H1 (cell line): ENCODE measurements around the gene CCL4. TPM values are rescaled to one million over a fixed set of nuclear protein-coding genes. Genes with fewer than 3 reads are reported as not detected.
A peak's percentile ranks its signal among the peaks of the same experiment; 100 is the strongest.

Source experiments
- CTCF ChIA-PET: fragments of 300-600 bp; sonication (Branson Sonifier 250); formaldehyde crosslinking; loops from one replicate; lab custom pipeline; 2021; ENCODE audit not compliant: partially characterized antibody; lab: Charles Lee
- POLR2A ChIA-PET: fragments of 300-600 bp; sonication (Branson Sonifier 250); formaldehyde crosslinking; loops from one replicate; lab custom pipeline; 2021; ENCODE audit warnings: inconsistent platforms; ENCODE audit not compliant: partially characterized antibody; lab: Charles Lee
- DNase-seq, 2 experiments: peaks; one replicate each; pipeline versions ENCODE4 v3.0.0 to v3.0.0-alpha.2; 2010 to 2022; ENCODE audit warnings: low spot score in 2 of 2, low read depth in 1 of 2, mixed read lengths in 1 of 2
- FAIRE-seq: peaks from 2 replicates; lab custom pipeline; 2011; peaks lifted over from hg19 to GRCh38; lab: Jason Lieb, UNC
- H2AFZ ChIP-seq: 2 replicates; pipeline ENCODE4 v1.8.1; 2012; ENCODE audit warnings: low read length, inconsistent platforms
- H2AK5ac ChIP-seq: 2 replicates; pipeline ENCODE4 v1.6.1; 2013; ENCODE audit warnings: low read depth, low read length
- H2BK120ac ChIP-seq: replicated peaks from 2 replicates; pipeline ENCODE3; 2013; ENCODE audit warnings: low read depth, low read length, inconsistent platforms
- H2BK12ac ChIP-seq: 2 replicates; pipeline ENCODE4 v1.6.1; 2013; ENCODE audit warnings: low read depth, low read length
- H2BK15ac ChIP-seq: 2 replicates; pipeline ENCODE4 v1.6.1; 2013; ENCODE audit warnings: low read length
- H2BK20ac ChIP-seq: 2 replicates; pipeline ENCODE4 v1.6.1; 2013; ENCODE audit warnings: low read length
- H2BK5ac ChIP-seq: 2 replicates; pipeline ENCODE4 v1.6.1; 2013; ENCODE audit warnings: low read depth, low read length
- H3K14ac ChIP-seq: 2 replicates; pipeline ENCODE4 v1.6.1; 2013; ENCODE audit warnings: inconsistent platforms; ENCODE audit not compliant: insufficient read length
- H3K18ac ChIP-seq: 2 replicates; pipeline ENCODE4 v1.6.1; 2013; ENCODE audit warnings: low read length; ENCODE audit errors: extremely low read depth
- H3K23ac ChIP-seq: 2 replicates; pipeline ENCODE4 v1.6.1; 2013; ENCODE audit warnings: inconsistent platforms; ENCODE audit not compliant: insufficient read length
- H3K23me2 ChIP-seq: 2 replicates; pipeline ENCODE4 v1.6.1; 2013; ENCODE audit warnings: low read depth, low read length
- H3K27ac ChIP-seq: 2 replicates; pipeline ENCODE4 v1.6.1; 2011; ENCODE audit warnings: low read depth, low read length, inconsistent platforms
- H3K27me3 ChIP-seq, 4 experiments: replicated peaks in 1 of 4; 1 replicate in 1 of 4; 2 replicates in 3 of 4; pipeline versions ENCODE4 v1.6.1 to v1.8.1; 2011 to 2013; ENCODE audit warnings: low read length in 3 of 4, mild to moderate bottlenecking in 3 of 4, inconsistent platforms in 2 of 4, mixed read lengths in 2 of 4, moderate library complexity in 1 of 4; ENCODE audit not compliant: control insufficient read depth in 3 of 4, insufficient read depth in 3 of 4; ENCODE audit errors: extremely low read depth in 1 of 4
- H3K36me3 ChIP-seq, 4 experiments: 2 replicates each; pipeline versions ENCODE4 v1.6.1 to v1.8.1; 2011 to 2013; ENCODE audit warnings: mild to moderate bottlenecking in 4 of 4, low read length in 3 of 4, moderate library complexity in 2 of 4, control low read depth in 1 of 4, inconsistent platforms in 1 of 4; ENCODE audit not compliant: insufficient read depth in 4 of 4, control insufficient read depth in 2 of 4
- H3K4ac ChIP-seq: replicated peaks from 2 replicates; pipeline ENCODE3; 2013; ENCODE audit warnings: low read length, low read depth, mixed read lengths, inconsistent platforms; ENCODE audit not compliant: insufficient read length
- H3K4me1 ChIP-seq, 4 experiments: replicated peaks in 1 of 4; 1 replicate in 1 of 4; 2 replicates in 3 of 4; pipeline versions ENCODE4 v1.6.1 to v1.8.1; 2011 to 2013; ENCODE audit warnings: low read length in 3 of 4, inconsistent platforms in 2 of 4, mixed read lengths in 1 of 4; ENCODE audit not compliant: insufficient read depth in 4 of 4, control insufficient read depth in 3 of 4
- H3K4me2 ChIP-seq, 2 experiments: 2 replicates each; pipeline versions ENCODE4 v1.6.1 to v1.8.1; 2011 to 2013; ENCODE audit warnings: low read depth in 2 of 2, low read length in 2 of 2, control low read depth in 1 of 2, inconsistent platforms in 1 of 2, mild to moderate bottlenecking in 1 of 2; ENCODE audit not compliant: insufficient read depth in 1 of 2
- H3K4me3 ChIP-seq, 4 experiments: fragments of 200-600, 300-600 bp in 1 of 4; sonication (generic), shearing (Covaris generic), sonication (Bioruptor Twin) in 1 of 4; 2 replicates each; pipeline versions ENCODE4 v1.5.1 to v1.8.1; 2011 to 2016; ENCODE audit warnings: low read length in 4 of 4, low read depth in 3 of 4, control low read depth in 2 of 4, inconsistent platforms in 2 of 4, mild to moderate bottlenecking in 2 of 4, mixed read lengths in 1 of 4, moderate library complexity in 1 of 4; ENCODE audit not compliant: insufficient read depth in 2 of 4; ENCODE audit errors: extremely low read depth in 1 of 4
- H3K56ac ChIP-seq: replicated peaks from 2 replicates; pipeline ENCODE3; 2013; ENCODE audit warnings: low read depth, mild to moderate bottlenecking, mixed read lengths, low read length, inconsistent platforms; ENCODE audit not compliant: insufficient read length
- H3K79me1 ChIP-seq: 2 replicates; pipeline ENCODE4 v1.6.1; 2013; ENCODE audit warnings: low read depth, low read length, control low read depth
- H3K79me2 ChIP-seq, 2 experiments: 2 replicates each; pipeline versions ENCODE4 v1.6.1 to v1.8.1; 2012 to 2013; ENCODE audit warnings: low read length in 2 of 2, mild to moderate bottlenecking in 2 of 2, inconsistent platforms in 1 of 2; ENCODE audit not compliant: insufficient read depth in 2 of 2, control insufficient read depth in 1 of 2
- H3K9ac ChIP-seq, 4 experiments: replicated peaks in 1 of 4; 1 replicate in 1 of 4; 2 replicates in 3 of 4; pipeline versions ENCODE4 v1.6.1 to v1.8.1; 2011 to 2013; ENCODE audit warnings: low read depth in 3 of 4, low read length in 3 of 4, control low read depth in 2 of 4, mild to moderate bottlenecking in 2 of 4, moderate library complexity in 2 of 4, inconsistent platforms in 1 of 4; ENCODE audit errors: extremely low read depth in 1 of 4
- H3K9me3 ChIP-seq, 2 experiments: 2 replicates each; pipeline versions ENCODE4 v1.6.1 to v1.8.1; 2012 to 2013; ENCODE audit warnings: mild to moderate bottlenecking in 2 of 2, moderate library complexity in 2 of 2, control low read depth in 1 of 2, inconsistent platforms in 1 of 2, low read depth in 1 of 2, low read length in 1 of 2, mixed read lengths in 1 of 2; ENCODE audit not compliant: insufficient read depth in 2 of 2
- H4K20me1 ChIP-seq, 2 experiments: replicated peaks in 1 of 2; 2 replicates each; pipeline versions ENCODE3 to v1.8.1; 2011 to 2013; ENCODE audit warnings: inconsistent platforms in 2 of 2, low read length in 2 of 2, mild to moderate bottlenecking in 1 of 2; ENCODE audit not compliant: insufficient read depth in 2 of 2, control insufficient read depth in 1 of 2
- H4K5ac ChIP-seq: 2 replicates; pipeline ENCODE4 v1.6.1; 2013; ENCODE audit warnings: low read length, low read depth, mixed read lengths, inconsistent platforms; ENCODE audit not compliant: insufficient read length
- H4K8ac ChIP-seq: 2 replicates; pipeline ENCODE4 v1.8.0; 2013; ENCODE audit warnings: mild to moderate bottlenecking, moderate library complexity, low read length, inconsistent platforms; ENCODE audit not compliant: insufficient read depth; ENCODE audit errors: extremely low read depth
- H4K91ac ChIP-seq: replicated peaks from 2 replicates; pipeline ENCODE3; 2013; ENCODE audit warnings: low read length, mixed read lengths, inconsistent platforms; ENCODE audit not compliant: insufficient read length
- BACH1 ChIP-seq: IDR thresholded peaks from 2 replicates; pipeline ENCODE4 v1.6.1; 2012; ENCODE audit warnings: low read length, improper control_type of control experiment
- NRF1 ChIP-seq: IDR thresholded peaks from 2 replicates; pipeline ENCODE4 v1.6.1; 2011; ENCODE audit warnings: mild to moderate bottlenecking, low read depth, low read length, improper control_type of control experiment
- RAD21 ChIP-seq, 2 experiments: IDR thresholded peaks in 1 of 2; conservative IDR thresholded peaks in 1 of 2; 2 replicates each; pipeline ENCODE4 v1.6.1; 2011; ENCODE audit warnings: low read depth in 2 of 2, low read length in 2 of 2, improper control_type of control experiment in 1 of 2, inconsistent platforms in 1 of 2, mild to moderate bottlenecking in 1 of 2, moderate library complexity in 1 of 2
- TCF12 ChIP-seq: IDR thresholded peaks from 2 replicates; pipeline ENCODE4 v1.6.1; 2011; ENCODE audit warnings: low read depth, mild to moderate bottlenecking, low read length
- WGBS, 2 experiments: shearing (Covaris generic) in 1 of 2; methylation state at CpG; one replicate each; pipeline versions ENCODE4 v1.1.6 to v1.1.7; 2013 to 2015; ENCODE audit warnings: low lambda C conversion rate in 2 of 2, mixed read lengths in 2 of 2, inconsistent platforms in 1 of 2, low coverage in 1 of 2, missing lambda C conversion rate in 1 of 2; ENCODE audit not compliant: insufficient replicate concordance in 2 of 2, insufficient coverage in 1 of 2, insufficient read length in 1 of 2; ENCODE audit errors: extremely low coverage in 1 of 2, missing lambda C conversion rate in 1 of 2; 5-methylcytosine and 5-hydroxymethylcytosine counted together
- polyA plus RNA-seq, 7 experiments: library from polyadenylated mRNA; depleted of rRNA in 3 of 7; stranded (reverse) in 5 of 7; unstranded in 2 of 7; fragments of >200 nt in 5 of 7; fragments of 200-250 nt in 2 of 7; gene quantifications; 1 replicate in 5 of 7; 2 replicates in 1 of 7; 4 replicates in 1 of 7; pipeline versions ENCODE4 v1.2.1 to v1.2.3, GENCODE V29; 2011 to 2013; ENCODE audit warnings: missing spikeins in 2 of 7, mixed read lengths in 2 of 7
- total RNA-seq: library from RNA; stranded (reverse); fragmentation: NEBNext Ultra II Directional; extraction: Animal tissue kit (Norgen Biotek cat#: 25700); gene quantifications from 2 replicates; pipeline ENCODE4 v1.2.1, GENCODE V29; 2021
- TF ChIP-seq, protein P1 (sequence below), 3 experiments: IDR thresholded peaks; 1 replicate in 2 of 3; 2 replicates in 1 of 3; pipeline versions ENCODE4 v1.5.1 to v1.6.1; 2011; ENCODE audit warnings: low read length in 3 of 3, mild to moderate bottlenecking in 3 of 3, inconsistent platforms in 2 of 3, low read depth in 1 of 3, moderate library complexity in 1 of 3; ENCODE audit not compliant: insufficient read depth in 1 of 3; ENCODE audit errors: control extremely low read depth in 1 of 3

Gene CCL4
- total and polyA plus RNA-seq, 2 of the 8 experiments (the other 6 are each of a cell fraction or from before 2014, with no cell fraction given): not detected

DNA sequence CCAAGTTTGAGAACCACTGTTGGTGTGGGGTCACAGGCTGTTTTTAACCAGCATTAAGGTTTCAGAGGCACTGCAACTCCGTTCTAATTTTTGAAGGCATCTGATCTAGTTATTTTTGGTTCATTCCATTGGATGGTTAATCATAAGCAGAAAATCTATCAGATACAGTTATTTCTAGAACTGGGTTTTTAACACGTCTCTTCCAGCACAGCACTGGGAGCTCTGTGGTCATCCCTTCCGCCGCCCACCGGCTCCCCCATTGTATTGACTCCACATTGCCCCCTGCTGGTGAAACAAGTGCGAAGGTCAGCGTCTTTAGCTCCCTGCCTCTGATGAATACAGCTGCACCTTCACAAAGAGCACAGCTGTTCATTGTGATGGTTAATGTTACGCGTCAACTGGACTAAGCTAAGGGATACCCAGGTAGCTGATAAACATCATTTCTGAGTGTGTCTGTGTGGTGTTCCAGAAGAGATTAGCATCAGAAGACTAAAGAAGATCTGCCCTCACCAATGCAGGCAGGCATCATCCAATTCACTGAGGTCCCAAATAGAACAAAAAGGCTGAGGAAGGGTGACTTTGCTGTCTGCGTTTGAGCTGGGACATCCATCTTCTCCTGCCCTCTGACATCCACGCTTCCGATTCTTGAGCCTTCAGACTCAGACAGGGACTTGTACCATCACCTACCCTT lies 31.1 kb upstream of the CCL4 start:
- Histone ChIP-seq H3K36me3 (no peaks in the 10 kb centered on the region), H4K91ac (no peak overlapping the region), H2AK5ac (no peak overlapping the region), H3K79me2 (no peaks in the 10 kb centered on the region), H3K9ac (no peak overlapping the region), H4K8ac (no peak overlapping the region), H2BK120ac (no peak overlapping the region), H2BK12ac (no peak overlapping the region), H3K27ac (no peak overlapping the region), H3K23ac (no peak overlapping the region), H3K4me3 (no peak overlapping the region), H3K4me2 (no peak overlapping the region), H3K23me2 (no peaks in the 10 kb centered on the region), H3K18ac (no peak overlapping the region), H3K4me1 (no peaks in the 10 kb centered on the region), H3K9me3 (no peaks in the 10 kb centered on the region), H3K4ac (no peak overlapping the region), H4K20me1 (no peaks in the 10 kb centered on the region), H2BK5ac (no peak overlapping the region), H2BK15ac (no peak overlapping the region), H2BK20ac (no peak overlapping the region), H3K79me1 (no peaks in the 10 kb centered on the region), H3K27me3 (no peaks in the 10 kb centered on the region), H3K56ac (no peak overlapping the region), H4K5ac (no peak overlapping the region), H3K14ac (no peak overlapping the region), H2AFZ (no peak overlapping the region)
- DNase-seq: peak; percentile 27 to 88
- ChIA-PET POLR2A (no interaction called here), CTCF (interaction anchor here (0.8 to 5.2 kb wide), 20 partner anchors 9 to 232 kb away, joined by 3 to 33 read pairs (median 4); partner anchors contain the start of genes CCL15, CCL16 and CCL18)
- no peak for FAIRE-seq
- 0 out of 2 replicates have a peak, but pooled peaks have one; percentile 31 for TF ChIP-seq TCF12
- TF ChIP-seq, protein P1, sequence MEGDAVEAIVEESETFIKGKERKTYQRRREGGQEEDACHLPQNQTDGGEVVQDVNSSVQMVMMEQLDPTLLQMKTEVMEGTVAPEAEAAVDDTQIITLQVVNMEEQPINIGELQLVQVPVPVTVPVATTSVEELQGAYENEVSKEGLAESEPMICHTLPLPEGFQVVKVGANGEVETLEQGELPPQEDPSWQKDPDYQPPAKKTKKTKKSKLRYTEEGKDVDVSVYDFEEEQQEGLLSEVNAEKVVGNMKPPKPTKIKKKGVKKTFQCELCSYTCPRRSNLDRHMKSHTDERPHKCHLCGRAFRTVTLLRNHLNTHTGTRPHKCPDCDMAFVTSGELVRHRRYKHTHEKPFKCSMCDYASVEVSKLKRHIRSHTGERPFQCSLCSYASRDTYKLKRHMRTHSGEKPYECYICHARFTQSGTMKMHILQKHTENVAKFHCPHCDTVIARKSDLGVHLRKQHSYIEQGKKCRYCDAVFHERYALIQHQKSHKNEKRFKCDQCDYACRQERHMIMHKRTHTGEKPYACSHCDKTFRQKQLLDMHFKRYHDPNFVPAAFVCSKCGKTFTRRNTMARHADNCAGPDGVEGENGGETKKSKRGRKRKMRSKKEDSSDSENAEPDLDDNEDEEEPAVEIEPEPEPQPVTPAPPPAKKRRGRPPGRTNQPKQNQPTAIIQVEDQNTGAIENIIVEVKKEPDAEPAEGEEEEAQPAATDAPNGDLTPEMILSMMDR (IDR thresholded peaks at IDR 0.05; ENCODE audit: control extremely low read depth in 1 of 3, insufficient read depth in 1 of 3, low read depth in 1 of 3, low read length in 3 of 3): peak; percentile 72 to 81 (median 79)
- TF ChIP-seq NRF1: no peak
- no peak for TF ChIP-seq BACH1
- TF ChIP-seq RAD21 (IDR thresholded peaks at IDR 0.05 in 1 of 2, conservative IDR thresholded peaks at IDR 0.05 in 1 of 2; ENCODE audit: low read depth in 2 of 2, low read length in 2 of 2): peak; percentile 65 to 70
- 51% methylated on average over 12 of the region's 12 CpGs; no CpG with 5 or more reads in 1 of the 2 experiments for WGBS, 2 experiments
